Breast epithelium (tissue), 3 donors: ENCODE measurements around the gene EIF3F.

Experiments used
- CTCF ChIP-seq, 3 donors: fragments of 450-650 bp; IDR thresholded peaks; one replicate each; pipeline ENCODE4 v1.5.1; 2016 to 2017; ENCODE audit warnings: antibody characterized with exemption in 3 of 3, mild to moderate bottlenecking in 3 of 3, moderate library complexity in 3 of 3
- POLR2A ChIP-seq: fragments of 450-650 bp; IDR thresholded peaks from one replicate; pipeline ENCODE4 v1.6.1; 2016; ENCODE audit warnings: antibody characterized with exemption, mild to moderate bottlenecking, moderate library complexity

GRCh38 chr11:8038811-8039529 lies 51.8 kb downstream of the EIF3F start:
- TF ChIP-seq POLR2A, result no peak
- TF ChIP-seq CTCF (IDR thresholded peaks at IDR 0.05), result no peak
